Stimulated activated CD4-positive, alpha-beta T cell treated with anti-CD3 and anti-CD28 coated beads, Interleukin-15, amount 100 ng/mL, for 24 hours (primary cell): ENCODE results near the gene CNOT11.

Source experiments
- DNase-seq: peaks from one replicate; pipeline ENCODE4 v3.0.0-alpha.2; 2020

Gene CNOT11

DNA sequence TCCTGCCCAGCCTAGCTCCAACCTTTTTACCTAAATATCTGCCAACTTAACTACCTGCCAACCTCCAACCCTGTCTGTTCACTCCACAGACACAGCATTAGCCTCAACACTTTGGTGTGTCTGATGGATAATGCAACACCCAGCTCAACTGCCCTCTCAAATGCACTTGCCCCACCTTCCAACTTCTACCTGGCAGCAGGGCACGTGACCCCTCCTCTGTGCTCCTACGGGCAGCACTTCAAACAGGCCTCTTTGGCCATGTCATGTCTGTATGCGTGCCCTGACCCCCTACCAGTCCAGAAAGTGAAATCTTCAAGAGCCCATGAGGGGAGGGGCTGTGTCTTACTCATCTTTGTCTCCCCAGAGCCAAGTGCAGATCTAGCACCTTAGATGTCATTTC lies 30.3 kb downstream of the CNOT11 start:
- no peak for DNase-seq

DNA sequence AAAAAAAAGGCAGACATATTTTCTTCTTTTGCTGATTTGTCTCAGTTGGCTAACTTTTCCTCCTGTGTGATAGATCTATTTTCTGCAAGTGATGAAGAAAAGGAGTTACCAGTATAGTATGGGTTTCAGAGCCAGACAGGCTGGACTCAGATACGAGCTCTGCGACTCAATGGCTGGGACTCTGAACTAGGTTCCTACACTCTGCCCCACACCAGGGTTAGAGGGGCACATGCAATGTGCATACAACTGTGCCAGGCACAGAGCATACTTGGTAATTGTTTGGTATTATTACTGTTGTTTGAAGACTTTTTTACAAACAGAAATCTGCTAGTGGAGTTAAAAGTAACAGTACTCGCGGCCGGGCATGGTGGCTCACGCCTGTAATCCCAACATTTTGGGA lies 34.0 kb downstream of the CNOT11 start:
- no peak for DNase-seq

DNA sequence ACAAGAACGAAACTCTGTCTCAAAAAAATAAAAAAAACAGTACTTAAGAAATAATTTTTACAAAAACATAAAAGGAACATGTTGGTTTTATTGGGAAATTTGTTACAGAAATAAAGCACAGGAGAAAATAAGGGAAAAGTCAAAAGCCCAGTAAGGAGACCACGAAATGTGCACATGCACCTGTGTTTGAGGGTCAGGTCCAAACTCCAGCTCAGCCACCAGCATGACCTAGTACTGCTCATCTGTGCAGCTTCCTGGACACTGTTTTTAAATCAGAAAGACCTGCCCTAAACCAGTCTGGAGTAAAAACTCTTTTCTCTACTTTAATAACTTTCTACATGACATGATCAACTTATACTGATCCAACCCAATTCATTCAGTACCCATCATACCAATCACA lies 34.6 kb downstream of the CNOT11 start:
- DNase-seq = no peak

DNA sequence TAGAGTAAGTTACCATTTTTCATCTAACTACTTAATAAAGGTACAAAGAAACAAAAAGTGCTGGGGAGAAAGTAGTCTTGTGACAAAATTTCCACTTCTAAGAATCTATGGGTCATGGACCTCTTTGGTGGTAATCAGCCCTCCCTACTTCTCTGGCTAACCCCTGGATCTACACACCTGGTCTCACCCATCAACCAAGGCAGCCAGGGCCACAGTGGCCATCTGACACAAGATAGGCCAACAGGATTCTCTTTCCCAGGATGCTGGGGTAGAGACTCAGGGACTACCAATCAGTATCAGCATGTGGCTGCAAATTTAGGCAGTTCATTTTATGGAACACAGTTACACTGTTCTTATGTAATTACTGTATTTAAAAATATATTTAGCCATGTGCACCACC lies 38.0 kb downstream of the CNOT11 start:
- no peak for DNase-seq

DNA sequence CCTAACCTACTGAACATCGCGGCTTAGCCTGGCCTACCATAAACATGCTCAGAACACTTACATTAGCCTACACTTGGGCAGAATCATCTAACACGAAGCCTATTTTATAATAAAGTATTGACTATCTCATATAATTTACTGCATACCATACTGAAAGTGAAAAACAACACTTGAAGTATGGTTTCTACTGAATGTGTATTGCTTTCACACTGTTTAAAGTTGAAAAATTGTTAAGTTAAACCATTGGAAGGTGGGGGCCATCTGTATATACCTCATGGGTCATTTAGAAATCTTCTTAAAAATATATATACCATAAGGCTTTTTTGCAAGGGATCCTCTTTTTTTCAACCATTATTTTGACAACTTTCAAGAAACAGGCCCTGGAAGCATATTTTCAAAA lies 39.3 kb downstream of the CNOT11 start:
- no peak for DNase-seq

DNA sequence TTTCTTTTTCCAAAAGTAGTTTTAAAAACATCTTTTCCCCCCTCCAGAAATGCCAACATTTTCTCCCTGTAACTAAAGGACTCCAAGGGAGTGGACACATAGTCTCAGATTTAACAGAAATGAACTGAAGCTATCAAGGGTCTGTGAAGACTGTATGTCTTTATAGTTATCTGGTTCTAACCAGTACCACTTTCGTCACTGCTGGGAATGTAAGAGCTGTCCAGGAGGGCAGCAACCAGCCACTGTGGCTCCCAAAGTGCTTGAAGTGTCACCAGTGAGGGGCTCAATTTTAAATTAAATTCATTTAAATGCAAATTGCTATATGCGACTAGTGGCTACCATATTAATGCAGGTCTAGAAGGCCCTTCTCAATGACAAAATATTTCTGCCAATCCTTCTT lies 40.9 kb downstream of the CNOT11 start:
- DNase-seq = no peak

DNA sequence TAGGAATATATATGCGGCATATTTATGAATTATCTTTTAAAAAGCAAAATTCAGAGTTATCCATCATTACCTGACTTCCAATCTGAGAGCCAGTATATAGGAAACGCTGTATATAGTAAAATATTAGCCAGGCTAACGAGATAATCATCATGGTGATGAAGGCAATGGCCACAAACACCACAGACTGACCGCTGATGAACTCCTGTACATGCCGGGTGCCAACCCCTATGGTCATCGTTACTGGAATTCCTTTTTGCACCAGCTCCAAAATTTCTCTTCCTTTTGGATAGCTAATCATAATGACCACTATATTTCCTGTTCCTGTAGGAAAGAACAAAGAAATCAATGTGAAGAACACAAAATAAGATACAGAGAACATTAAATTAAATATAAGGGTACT lies 42.2 kb downstream of the CNOT11 start:
- DNase-seq = no peak

DNA sequence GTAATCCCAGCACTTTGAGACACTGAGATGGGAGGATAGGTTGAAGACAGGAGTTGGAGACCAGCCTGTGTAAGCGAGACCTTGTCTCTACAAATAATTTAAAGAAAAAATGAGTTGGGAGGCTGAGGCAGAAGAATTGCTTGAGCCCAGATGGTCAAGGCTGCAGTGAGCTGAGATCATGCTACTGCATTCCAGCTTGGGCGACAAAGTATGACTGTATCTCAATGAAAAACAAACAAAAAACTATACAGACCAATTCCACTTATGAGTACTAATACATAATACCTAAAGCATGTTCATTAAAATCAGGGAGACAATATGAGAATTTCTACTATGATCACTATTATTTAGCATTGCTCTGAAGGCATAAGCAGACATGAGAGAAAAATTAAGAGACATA lies 43.2 kb downstream of the CNOT11 start:
- DNase-seq = no peak

DNA sequence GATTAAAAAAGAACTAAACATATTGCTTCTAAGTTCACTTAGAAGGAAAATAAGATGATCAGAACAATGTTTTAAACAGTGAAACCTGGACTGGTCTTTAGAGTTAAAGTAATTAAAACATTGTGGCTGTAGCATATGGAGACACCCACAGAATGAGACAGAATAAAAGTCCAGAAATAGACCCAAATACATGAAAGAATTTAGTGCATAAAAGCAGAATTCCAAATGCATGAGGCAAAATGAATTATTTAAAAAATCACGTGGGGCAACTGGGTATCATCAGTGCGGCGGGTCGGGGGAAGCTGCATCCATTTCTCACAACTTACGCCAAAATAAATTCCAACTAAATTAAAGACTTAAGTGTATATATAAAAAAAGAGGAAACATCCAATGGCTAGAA lies 43.7 kb downstream of the CNOT11 start:
- no peak for DNase-seq

DNA sequence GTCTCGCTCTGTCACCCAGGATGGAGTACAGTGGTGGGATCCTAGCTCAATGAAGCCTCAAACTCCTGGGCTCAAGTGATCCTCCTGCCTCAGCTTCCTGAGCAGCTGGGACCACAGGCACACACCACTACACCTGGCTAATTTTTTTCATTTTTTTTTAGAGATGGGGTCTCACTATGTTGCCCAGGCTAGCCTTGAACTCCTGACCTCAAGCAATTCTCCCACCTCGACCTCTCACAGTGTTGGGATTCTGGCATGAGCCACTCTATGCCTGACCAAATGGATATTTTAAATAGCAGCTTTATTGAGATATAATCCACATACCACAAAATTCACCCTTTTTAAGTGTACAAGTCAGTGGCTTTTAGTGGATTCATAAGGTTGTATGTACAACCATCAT lies 44.7 kb downstream of the CNOT11 start:
- no peak for DNase-seq

DNA sequence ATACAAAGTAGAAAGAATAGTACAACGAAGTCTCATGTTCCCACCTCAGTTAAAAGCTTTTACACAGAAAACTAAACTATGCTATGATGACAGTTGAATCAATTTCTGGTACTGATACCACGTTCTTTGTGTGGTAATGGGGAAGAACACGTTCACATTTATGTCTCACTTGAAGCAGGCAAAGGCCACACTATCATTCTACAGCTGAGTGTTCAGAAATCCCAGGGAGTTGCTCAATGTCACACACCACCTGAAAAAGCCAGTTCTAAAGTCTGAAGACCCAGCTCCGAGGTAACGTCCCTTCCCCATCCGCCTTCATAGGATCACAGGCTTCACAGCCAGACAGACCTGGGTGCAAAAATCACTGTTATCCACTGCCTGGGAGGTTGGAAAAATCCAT lies 46.9 kb downstream of the CNOT11 start:
- DNase-seq = no peak

DNA sequence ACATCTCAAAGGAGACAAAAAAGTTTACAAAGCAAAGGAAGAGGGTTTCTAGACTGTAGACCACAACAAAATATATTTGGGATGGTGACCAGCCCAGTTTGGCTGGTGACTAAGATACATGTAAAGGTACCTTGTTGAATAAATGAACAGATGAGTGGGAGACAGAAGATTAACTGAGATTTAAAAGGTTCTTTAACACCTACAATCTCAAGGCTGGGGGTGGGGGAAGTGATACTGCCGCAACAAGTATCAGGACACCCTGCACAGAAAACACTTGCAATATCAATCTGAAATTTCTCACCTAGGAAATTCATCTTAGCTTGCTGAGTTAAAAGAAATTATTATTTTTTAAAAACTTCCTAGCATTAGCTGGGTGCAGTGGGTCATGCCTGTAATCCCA lies 47.5 kb downstream of the CNOT11 start:
- peak; percentile 39 for DNase-seq

DNA sequence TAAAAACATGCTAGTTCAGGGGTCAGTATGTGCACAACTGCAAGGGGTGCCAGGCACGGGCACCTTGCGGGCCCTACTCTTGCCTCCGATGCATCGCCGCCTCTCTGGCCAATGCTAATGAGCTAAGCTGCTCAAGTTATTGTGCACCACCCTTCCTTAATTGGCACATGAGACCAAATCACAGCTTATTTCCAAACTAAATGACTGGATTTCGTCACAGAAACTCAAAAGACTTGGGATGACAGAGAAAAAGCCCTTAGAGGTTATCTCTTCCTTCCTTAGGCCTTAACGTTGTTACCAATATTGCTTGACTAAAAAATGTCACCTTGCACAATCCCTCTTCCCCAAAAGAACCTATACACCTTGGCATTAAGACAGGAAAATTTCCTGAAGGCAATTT lies 48.1 kb downstream of the CNOT11 start:
- no peak for DNase-seq

DNA sequence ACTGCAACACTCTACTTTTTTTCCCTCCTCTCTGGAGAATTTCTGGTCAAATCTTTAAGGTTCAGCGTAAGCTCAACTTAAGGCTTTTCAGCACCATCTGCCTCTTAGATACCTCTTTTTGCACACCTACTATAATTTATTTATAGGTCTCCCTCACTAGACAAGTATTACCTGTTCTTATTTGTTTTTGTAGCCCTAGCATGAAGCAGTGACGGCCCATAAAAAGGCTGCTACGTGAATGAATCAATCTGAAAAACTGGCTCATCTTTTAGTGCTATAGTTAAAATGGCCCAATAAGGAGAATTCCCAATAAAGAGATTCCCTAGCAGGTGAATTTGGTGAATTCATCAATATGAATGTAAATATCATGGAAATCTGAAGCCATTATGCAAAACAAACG lies 49.3 kb downstream of the CNOT11 start:
- no peak for DNase-seq

DNA sequence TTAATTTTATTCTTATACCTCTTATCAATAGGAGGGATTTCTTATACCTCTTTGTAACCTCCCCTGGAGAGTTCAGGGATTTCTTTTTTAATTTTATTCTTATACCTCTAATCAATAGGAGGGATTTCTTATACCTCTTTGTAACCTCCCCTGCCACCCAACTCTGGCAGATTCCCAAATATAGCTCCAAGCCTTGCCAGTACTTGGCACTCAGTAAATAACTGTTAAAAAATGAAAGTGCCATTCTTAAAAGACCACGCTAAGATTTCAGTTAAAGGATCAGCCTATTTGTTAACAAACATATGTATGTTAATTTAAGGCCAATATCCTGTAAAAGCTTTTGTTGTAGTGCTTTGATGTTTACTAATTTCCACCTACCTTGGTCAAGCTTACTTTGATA lies 51.0 kb downstream of the CNOT11 start:
- no peak for DNase-seq

DNA sequence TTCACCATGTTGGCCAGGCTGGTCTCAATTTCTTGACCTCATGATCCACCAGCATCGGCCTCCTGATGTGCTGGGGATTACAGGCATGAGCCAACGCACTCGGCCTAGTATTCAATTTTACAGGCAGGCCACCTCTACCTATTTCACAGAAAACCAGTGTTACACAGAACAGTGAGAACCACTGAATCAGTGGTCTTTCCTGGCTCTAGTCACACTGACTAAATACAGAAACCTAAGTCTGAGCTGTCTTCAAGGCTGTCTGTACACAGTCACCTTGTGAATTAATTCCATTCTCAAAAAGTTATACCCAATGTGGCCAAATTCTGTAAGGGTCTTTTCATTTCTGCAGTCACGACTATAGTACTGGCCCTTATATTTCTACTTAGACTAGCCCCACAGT lies 52.3 kb downstream of the CNOT11 start:
- DNase-seq = no peak

DNA sequence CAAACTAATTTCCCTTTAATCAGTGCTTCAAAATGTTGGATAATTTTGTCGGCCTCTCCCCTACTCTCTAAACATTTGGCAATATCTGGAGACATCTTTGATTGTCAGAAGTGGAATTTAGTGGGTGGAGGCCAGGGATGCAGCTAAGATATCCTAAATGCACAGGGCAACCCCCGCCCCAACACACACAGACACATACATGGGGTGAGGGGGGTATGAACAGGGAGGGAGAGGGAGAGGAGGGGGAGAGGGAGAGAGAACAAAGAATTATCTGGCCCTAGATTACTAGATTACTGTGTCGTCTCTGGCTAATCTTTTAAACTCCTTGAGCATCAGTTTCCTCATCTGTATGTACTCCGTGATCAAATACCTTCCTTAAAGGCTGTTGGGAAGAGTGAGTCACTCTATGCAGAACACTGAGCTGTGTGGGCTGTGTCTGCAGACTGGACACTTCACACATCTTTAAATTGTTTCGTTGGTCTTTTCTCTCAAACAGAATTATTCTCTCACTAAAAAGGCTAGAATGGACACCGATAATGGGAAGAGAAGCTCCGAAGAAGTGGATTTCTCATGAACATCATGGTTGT lies 52.9 kb downstream of the CNOT11 start:
- DNase-seq = no peak

DNA sequence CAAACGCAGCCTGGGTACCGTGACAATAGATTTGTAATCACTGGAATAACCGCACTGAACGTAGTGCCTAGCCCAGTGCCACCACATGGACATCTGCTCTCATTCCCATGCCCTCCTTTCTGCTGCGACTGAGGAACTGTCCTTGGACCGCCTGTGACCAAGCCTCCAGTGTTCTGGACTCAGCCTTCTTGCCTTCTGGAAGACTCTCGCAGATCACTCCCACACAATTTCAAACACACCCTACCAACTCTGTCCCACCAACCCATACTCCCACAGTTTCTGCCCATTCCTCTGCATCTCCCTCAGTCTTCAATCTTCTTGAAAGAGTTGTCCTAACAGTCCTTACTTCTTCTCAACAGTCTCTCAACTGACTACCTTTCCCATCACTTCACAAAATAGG lies 53.7 kb downstream of the CNOT11 start:
- peak; percentile 33 for DNase-seq

DNA sequence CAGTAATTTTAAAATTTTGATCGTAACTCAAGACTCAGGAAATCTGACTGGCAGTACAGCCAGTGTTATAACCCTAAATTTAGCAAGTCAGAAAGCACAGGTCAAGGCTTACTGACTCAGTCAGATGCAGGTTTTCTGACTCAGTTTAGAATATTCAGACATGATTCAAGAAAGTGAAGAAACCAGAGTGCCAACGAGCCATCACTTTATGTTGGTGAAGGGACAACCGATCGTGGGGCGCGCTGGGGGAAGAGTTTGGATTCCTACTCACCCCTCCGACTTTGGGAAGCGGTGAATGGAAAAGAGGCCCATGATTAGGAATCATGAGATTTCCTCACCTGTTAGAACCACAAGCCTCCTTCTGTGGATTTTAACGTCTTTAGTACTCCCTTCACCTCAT lies 54.8 kb downstream of the CNOT11 start:
- peak; percentile 44 for DNase-seq

DNA sequence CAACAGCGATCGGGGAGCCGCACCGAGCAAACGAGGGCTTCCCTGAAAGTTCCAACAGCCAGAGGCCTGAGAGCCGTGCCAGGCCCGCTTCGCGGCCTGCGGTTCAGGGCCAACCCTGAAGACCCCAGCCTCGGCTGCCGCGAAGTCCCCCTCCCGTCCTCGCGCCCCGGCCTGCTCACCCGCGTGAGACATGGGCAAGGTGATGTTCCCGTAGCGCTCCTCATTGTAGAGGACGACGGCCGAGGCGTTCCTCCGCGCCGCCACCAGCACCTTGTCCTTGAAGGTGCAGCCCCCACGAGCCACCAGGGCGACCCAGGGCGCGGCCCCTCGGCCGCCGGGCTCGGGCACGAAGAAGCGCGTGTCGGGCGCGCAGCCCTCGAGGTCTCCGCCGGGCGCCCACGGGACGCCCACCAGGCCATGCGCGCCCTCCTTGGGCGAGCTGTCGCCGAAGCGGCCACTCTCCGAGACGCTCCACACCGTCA lies 55.3 kb downstream of the CNOT11 start:
- peak; percentile 50 for DNase-seq

DNA sequence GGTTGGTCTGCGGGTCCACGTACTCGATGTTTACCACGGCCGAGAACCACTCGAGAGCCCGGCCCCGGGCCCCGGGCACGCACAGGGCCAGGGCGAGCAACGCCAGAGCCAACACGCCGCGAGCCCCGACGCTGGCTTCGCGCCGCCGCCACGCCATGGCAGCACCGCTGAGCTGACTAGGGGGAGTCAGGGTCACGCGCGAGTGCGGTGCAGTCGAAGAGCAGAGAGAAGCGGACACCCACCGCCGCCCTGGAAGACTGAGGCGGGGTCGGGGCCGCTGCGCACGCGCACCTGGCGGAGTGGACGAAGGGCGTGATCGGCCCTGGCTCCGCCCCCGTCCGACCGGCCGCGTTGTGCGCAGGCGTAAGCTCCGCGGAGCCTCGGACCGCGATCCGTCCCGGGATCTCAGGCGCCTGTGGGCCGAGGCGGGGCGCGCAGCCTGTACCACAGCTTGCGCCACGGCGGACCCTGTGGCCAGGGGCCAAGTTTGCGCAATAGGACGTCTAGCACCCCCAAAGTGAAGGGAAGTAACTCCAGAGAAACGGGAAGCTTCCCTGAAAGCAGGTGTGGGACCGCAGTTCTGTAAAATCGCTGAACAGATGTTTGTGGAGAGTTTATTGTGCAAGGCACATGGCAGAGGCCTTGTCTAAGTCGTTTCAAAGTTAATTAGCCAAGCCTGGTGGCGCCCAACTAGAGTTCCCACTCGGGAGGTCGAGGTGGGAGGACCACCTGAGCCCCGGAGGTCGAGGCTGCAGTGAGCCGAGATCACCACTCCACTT lies 55.9 kb downstream of the CNOT11 start, which contains the start of gene RNF149:
Gene RNF149 (minus strand): TSS at position 270 of the 779 bp plus-strand sequence. CDS start 113 bp downstream, at position 157.
- peak; percentile 92 for DNase-seq

DNA sequence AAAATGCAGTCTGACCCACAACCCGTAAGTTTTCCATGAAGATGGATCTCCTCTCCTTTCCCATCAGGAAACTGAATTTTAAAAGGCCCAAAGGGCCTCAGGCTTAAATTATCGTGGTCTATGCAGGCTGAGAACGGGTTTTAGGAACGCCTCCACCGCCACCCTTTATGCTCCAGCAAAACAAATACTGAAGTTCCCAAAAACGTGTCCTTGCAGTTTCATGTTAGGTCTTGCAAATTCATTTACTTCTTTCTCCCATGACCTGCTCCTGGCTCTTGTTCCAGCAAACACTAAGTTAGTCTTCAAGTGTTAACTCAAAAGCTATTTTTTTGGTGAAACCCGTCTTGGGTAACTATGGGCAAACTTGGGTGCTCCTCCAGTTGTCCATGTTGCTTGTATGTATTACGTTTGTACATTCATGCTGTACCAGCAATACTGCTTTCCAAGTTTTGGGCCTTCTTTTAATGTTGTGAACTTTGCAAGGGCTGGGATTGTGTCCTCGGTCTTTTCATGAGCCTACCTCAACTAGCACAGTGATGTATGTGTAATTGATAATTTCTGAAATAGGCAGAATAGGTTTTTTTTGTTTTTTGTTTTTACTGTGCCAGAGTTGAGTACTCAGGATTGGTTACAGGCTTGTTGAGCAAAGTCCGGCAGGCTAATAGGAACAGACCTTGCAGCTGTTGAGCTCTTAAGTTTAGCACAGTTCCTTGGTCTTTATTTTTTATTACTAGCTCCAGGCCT lies 57.6 kb downstream of the CNOT11 start:
- DNase-seq = no peak

DNA sequence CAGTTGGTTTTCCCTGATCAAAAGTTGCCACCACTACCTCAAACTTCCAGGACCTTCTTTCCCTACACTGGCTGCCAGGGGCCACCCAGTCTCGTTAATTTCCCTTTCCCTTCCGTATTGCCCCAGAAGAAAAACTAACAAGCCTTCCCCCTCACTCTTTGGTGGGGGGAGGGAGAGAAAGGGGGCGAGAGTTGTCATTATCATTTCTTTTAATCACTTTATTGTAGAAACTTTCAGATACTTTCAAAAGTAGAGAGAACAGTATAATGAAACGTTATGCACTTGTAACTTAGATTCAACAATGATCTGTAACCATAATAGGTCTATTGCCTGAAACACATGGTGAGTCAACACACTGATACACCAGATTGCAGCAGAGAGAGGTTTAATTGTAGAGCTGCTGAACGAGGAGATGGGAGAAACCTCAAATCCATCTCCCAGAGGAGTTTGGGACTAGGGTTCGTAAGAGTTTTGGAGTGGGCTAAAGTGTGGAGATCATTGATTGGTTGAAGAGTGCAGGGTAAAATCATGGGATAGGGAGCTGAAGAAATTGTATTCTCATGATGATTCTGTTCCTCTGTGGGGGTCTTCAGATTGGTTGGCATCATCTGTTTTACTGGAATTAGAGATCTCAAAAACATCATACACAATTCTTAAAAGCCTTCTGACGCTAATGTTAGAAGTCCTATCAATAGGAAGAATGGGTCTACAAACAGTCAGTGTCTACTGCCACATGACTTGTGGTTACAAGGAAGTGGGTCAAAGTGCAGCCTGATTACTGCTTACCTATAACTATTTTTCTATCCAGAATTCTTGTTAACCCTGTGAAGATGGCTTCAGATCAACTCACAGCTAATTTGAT lies 58.4 kb downstream of the CNOT11 start:
- DNase-seq = no peak
